ENCODE measurements around the gene STMN3.
"Not testable (repeated sequence)": the region's sequence is repeated elsewhere in the genome, so short reads cannot be mapped to it uniquely, and the experiment has no call there.

Gene STMN3

DNA sequence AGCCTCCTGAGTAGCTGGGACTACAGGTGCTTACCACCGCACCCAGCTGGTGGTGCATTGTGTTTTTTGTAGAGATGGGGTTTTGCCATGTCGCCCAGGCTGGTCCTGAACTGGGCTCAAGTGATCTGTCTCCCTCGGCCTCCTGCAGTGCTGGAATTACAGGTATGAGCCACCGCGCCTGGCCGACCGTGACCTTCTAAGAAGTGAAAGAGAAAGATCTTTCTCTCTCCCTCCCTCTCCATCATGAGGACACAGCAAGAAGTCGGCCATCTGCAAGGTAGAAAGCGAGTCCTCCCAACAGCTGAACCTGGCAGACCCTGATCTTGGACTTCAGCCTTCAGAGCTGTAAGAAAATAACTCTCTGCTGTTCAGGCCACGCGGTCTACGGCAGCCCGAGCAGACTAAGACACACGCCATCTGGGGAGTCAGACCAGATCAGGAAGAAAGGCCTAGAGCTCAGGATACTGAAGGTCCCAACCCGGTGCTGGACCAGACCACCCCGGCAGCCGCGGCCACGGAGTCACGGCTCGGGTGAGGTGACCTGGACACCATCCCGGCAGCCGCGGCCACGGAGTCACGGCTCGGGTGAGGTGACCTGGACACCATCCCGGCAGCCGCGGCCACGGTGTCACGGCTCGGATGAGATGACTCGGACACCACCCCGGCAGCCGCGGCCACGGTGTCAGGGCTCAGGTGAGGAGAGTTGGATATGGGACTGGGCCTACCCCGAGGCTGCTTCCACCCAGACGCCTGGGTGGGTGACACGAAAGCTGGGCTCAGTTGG, 35.9 kb downstream of the STMN3 start:
- no peak for TF ChIP-seq CTCF (conservative IDR thresholded peaks at IDR 0.05; ENCODE audit: low read depth, low read length)
- no peak overlapping the region for H3K4me3 ChIP-seq (ENCODE audit: low read depth, low read length)
- DNase-seq (ENCODE audit: low read depth), result no peak

DNA sequence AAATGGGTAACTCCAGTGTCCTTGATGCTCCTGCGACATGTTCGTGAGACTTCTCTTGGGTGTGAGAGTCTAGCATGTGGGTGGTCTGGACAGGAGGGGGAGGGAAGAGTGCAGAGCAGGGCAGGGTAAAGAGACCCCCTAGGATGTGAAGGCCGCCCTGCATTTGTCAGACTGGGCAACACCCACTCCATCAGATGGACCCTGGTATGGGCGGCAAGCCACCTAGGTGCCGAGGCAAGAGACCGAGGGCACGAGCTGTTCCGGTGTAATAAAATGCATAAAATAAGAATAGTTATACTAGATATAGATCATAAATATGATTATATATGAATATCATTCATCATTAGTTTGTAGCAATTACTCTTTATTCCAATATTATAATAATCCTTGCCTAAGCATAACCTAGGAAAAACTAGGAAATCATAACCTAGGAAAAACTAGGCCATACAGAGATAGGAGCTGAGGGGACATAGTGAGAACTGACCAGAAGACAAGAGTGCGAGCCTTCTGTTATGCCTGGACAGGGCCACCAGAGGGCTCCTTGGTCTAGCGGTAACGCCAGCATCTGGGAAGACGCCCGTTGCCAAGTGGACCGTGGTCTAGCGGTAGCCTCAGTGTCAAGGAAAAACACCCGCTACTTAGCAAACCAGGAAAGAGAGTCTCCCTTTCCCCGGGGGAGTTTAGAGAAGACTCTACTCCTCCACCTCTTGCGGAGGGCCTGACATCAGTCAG, 39.2 kb downstream of the STMN3 start:
- DNase-seq (ENCODE audit: low read depth), result peak; percentile 34
- H3K4me3 ChIP-seq (ENCODE audit: low read depth, low read length), result not testable (repeated sequence)
- TF ChIP-seq CTCF (conservative IDR thresholded peaks at IDR 0.05; ENCODE audit: low read depth, low read length), result peak; percentile 47

- no peak overlapping the region for H3K4me3 ChIP-seq (ENCODE audit: low read depth, low read length)
- no peak for TF ChIP-seq CTCF (conservative IDR thresholded peaks at IDR 0.05; ENCODE audit: low read depth, low read length)
- no peak for DNase-seq (ENCODE audit: low read depth)
Observed at GRCh38 chr20:63612276-63612931, 40.8 kb downstream of the STMN3 start.

- DNase-seq (ENCODE audit: low read depth), result peak; percentile 24
- H3K4me3 ChIP-seq (ENCODE audit: low read depth, low read length), result no peak overlapping the region
- no peak for TF ChIP-seq CTCF (conservative IDR thresholded peaks at IDR 0.05; ENCODE audit: low read depth, low read length)
Observed at GRCh38 chr20:63611646-63612045, 41.6 kb downstream of the STMN3 start.

- no peak for TF ChIP-seq CTCF (conservative IDR thresholded peaks at IDR 0.05; ENCODE audit: low read depth, low read length)
- no peak overlapping the region for H3K4me3 ChIP-seq (ENCODE audit: low read depth, low read length)
- no peak for DNase-seq (ENCODE audit: low read depth)
Observed at GRCh38 chr20:63610581-63611435, 42.4 kb downstream of the STMN3 start.

- TF ChIP-seq CTCF (conservative IDR thresholded peaks at IDR 0.05; ENCODE audit: low read depth, low read length), result no peak
- no peak for DNase-seq (ENCODE audit: low read depth)
- H3K4me3 ChIP-seq (ENCODE audit: low read depth, low read length), result no peak overlapping the region
Observed at GRCh38 chr20:63606686-63607085, 46.5 kb downstream of the STMN3 start.
